ENCODE results near the gene PKHD1.

The PKHD1 gene

DNA sequence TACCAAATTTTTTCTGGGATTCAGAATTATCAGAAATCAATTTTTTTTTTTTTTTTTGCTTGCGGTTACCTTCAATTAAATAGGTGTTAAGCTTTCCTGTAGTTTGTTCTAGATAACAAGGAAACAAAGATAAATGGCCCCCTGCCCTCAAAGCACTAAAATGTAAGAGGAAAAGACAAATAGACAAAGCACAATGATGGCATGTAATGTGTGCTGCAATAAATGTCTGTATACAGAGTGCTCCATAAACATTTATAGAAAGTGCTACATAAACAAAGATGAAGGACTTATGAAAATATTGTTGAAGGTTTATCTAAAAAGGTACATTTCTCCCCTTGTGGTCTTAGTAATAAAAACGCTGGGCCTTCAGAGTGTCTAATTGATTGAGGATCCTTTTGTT lies 384.6 kb downstream of the PKHD1 start:
- Histone ChIP-seq H3K36me3 (ENCODE audit: control insufficient read depth, insufficient read depth, low read length) (no peaks in the 10 kb centered on the region), H3K27me3 (ENCODE audit: control insufficient read depth, insufficient read depth, low read length) (no peaks in the 10 kb centered on the region), H3K4me1 (ENCODE audit: control insufficient read depth, insufficient read depth, low read length) (no peaks in the 10 kb centered on the region), H3K9me3 (ENCODE audit: control insufficient read depth, insufficient read depth, low read length) (no peaks in the 10 kb centered on the region), H3K4me3 (ENCODE audit: low read depth, low read length) (no peak overlapping the region), H3K9ac (ENCODE audit: low read depth, low read length) (no peak overlapping the region)

DNA sequence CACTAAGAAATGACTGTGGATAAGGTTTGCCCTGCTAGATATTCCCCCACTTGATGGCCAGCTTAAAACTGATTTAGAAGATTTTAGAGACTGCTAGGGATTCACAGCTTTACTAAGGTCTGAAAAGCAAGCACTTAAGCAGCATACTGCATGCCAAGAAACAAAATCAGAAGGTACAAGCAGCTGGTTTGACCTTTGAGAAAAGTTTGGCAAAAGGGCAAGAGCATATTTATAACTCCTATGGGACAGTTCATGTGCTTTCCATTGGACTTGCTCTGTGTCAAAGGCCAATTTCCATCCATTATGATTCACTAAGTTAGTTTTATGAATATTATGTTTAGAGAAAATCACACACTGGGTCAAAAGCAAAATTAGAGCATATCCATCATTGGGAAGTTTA lies 402.8 kb downstream of the PKHD1 start:
- Histone ChIP-seq H3K36me3 (ENCODE audit: control insufficient read depth, insufficient read depth, low read length) (no peaks in the 10 kb centered on the region), H3K4me3 (ENCODE audit: low read depth, low read length) (no peak overlapping the region), H3K9ac (ENCODE audit: low read depth, low read length) (no peak overlapping the region), H3K4me1 (ENCODE audit: control insufficient read depth, insufficient read depth, low read length) (no peaks in the 10 kb centered on the region), H3K9me3 (ENCODE audit: control insufficient read depth, insufficient read depth, low read length) (no peaks in the 10 kb centered on the region), H3K27me3 (ENCODE audit: control insufficient read depth, insufficient read depth, low read length) (no peaks in the 10 kb centered on the region)

DNA sequence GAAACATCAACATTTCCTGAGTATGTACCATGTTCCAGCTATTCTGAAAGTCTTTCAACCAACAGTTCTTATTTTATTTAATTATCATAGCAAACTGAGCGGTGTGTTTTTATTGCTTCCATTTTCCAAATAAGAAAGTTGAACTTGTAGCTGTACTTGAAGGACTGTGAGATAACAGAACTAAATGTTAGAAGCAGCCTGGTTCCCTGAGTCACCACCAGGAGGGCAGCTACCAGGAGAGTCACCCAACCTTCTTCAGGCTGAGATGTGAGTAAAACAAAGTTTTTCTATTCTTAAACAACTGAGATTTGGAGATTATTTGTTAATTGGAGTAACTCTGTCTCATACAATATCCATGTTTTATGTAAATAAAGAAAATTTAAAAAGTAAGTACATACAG lies 403.4 kb downstream of the PKHD1 start:
- no peaks in the 10 kb centered on the region for H3K36me3 ChIP-seq (ENCODE audit: control insufficient read depth, insufficient read depth, low read length)
- H3K4me3 ChIP-seq (ENCODE audit: low read depth, low read length): no peak overlapping the region
- H3K27me3 ChIP-seq (ENCODE audit: control insufficient read depth, insufficient read depth, low read length): no peaks in the 10 kb centered on the region
- no peak overlapping the region for H3K9ac ChIP-seq (ENCODE audit: low read depth, low read length)
- no peaks in the 10 kb centered on the region for H3K4me1 ChIP-seq (ENCODE audit: control insufficient read depth, insufficient read depth, low read length)
- no peaks in the 10 kb centered on the region for H3K9me3 ChIP-seq (ENCODE audit: control insufficient read depth, insufficient read depth, low read length)

DNA sequence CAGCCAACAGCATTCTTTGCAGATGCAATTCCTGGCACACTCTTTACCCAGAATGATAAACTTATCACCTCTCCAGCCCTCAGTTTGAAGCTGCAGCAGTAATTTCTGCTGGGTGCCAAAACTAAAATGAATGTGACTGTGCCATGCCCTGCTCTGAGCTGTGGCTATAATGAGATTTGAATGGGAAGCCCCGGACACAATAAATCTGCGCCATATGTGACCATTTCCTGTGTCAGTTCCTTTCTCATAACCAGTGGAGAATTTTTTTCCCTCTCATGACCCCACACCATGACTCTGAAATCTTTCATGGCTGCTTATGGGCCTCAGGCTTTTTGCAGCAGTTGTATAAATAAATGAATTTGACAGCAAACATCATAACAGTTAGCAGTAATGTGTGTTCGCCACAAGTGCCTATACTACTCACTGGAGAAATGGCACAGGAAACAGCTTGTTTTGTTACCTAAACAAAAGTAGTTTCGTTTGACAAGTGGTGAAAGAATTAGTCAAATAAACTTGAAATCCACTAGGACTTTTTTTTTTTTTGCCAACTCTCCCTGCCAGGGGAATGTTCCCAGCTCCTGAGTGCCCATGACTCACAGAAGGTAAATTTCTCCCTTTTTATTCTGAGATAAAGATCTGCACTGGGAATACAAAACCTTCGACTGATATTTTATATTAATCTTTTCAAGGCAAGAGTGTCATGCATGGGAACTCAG lies 408.4 kb downstream of the PKHD1 start:
- H3K4me1 ChIP-seq (ENCODE audit: control insufficient read depth, insufficient read depth, low read length): no peaks in the 10 kb centered on the region
- H3K9ac ChIP-seq (ENCODE audit: low read depth, low read length): no peak overlapping the region
- no peaks in the 10 kb centered on the region for H3K9me3 ChIP-seq (ENCODE audit: control insufficient read depth, insufficient read depth, low read length)
- H3K36me3 ChIP-seq (ENCODE audit: control insufficient read depth, insufficient read depth, low read length): no peaks in the 10 kb centered on the region
- H3K4me3 ChIP-seq (ENCODE audit: low read depth, low read length): no peak overlapping the region
- H3K27me3 ChIP-seq (ENCODE audit: control insufficient read depth, insufficient read depth, low read length): no peaks in the 10 kb centered on the region

DNA sequence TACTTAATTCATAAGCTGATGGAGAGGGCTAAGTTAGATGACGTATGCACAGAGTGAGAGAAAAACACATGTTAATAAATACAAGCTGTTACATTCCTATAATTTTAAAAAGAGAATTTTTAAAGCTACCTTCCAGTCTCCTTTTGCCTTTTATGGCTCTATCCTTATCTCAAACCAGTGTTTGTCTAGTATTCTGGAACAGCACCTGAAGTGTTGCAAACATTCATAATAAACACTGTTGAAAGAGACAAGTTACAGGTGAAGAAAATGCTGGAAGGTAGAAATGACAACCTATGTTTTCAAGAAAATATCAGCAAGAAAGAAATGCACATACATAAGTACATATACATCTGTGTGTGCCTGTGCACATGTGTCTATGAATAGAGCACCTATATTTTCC lies 409.1 kb downstream of the PKHD1 start:
- Histone ChIP-seq H3K4me1 (ENCODE audit: control insufficient read depth, insufficient read depth, low read length) (no peaks in the 10 kb centered on the region), H3K36me3 (ENCODE audit: control insufficient read depth, insufficient read depth, low read length) (no peaks in the 10 kb centered on the region), H3K9ac (ENCODE audit: low read depth, low read length) (no peak overlapping the region), H3K4me3 (ENCODE audit: low read depth, low read length) (no peak overlapping the region), H3K9me3 (ENCODE audit: control insufficient read depth, insufficient read depth, low read length) (no peaks in the 10 kb centered on the region), H3K27me3 (ENCODE audit: control insufficient read depth, insufficient read depth, low read length) (no peaks in the 10 kb centered on the region)

DNA sequence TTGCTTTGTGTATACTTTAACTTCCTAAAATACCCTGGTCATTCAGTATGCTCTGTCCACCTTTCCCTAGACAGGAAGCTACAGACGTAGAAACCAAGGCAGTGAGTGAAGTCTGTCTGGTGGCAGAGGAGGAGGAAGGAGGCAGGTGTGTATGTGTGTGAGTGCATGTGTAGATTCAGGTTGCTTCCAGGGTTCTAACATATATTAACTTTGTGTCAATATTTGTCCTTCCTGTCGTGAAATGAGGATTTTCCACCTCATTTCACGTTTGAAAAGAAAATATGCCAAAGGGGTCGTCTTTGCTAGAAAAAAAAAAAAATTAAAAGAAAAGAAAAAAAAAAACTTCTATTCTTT lies 411.5 kb downstream of the PKHD1 start:
- Histone ChIP-seq H3K36me3 (ENCODE audit: control insufficient read depth, insufficient read depth, low read length) (no peaks in the 10 kb centered on the region), H3K9me3 (ENCODE audit: control insufficient read depth, insufficient read depth, low read length) (no peaks in the 10 kb centered on the region), H3K4me1 (ENCODE audit: control insufficient read depth, insufficient read depth, low read length) (no peaks in the 10 kb centered on the region), H3K27me3 (ENCODE audit: control insufficient read depth, insufficient read depth, low read length) (no peaks in the 10 kb centered on the region), H3K9ac (ENCODE audit: low read depth, low read length) (no peak overlapping the region), H3K4me3 (ENCODE audit: low read depth, low read length) (no peak overlapping the region)

DNA sequence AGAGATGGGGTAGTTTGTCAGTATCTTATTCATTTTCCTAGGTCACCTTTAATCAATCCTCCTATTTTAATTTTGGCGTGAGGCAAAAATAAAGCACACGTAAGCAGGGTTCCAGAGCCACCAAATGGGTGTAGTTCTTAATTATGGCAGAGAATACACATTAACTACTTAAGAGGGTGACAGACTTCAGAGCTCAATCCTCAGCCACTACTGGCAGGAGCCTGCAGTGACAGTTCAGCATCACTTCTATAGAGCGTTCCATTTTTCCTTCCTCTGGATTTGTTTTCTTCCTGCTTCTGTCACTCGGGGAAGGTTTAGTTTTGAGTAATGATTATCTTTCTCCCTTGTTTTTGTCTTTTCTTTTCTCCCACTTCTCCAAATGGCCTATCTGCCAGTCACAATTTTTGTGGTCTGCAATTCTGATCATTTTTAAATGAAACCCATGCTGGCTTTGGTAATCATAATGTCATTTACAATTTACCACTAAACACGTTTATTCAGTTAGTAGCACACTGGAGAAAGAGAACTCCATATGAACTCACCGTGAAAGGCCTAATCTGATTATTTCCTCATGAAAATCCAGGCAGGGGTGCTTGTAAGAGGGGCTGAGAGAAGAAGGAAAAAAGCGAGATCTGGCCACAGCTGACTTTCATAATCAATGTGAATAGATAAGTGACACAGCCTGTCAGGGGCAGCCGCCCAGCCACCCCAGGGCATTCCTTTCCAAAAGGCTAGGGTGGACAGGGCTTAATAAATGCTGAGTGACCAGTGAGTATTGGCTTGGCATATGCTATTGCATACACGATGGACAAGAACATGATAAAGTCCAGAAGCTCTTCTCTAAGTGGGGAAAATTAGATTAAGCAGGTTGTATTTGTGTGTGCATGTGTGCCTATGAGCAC lies 412.1 kb downstream of the PKHD1 start:
- Histone ChIP-seq H3K4me1 (ENCODE audit: control insufficient read depth, insufficient read depth, low read length) (no peaks in the 10 kb centered on the region), H3K4me3 (ENCODE audit: low read depth, low read length) (no peak overlapping the region), H3K36me3 (ENCODE audit: control insufficient read depth, insufficient read depth, low read length) (no peaks in the 10 kb centered on the region), H3K9ac (ENCODE audit: low read depth, low read length) (no peak overlapping the region), H3K9me3 (ENCODE audit: control insufficient read depth, insufficient read depth, low read length) (no peaks in the 10 kb centered on the region), H3K27me3 (ENCODE audit: control insufficient read depth, insufficient read depth, low read length) (no peaks in the 10 kb centered on the region)

DNA sequence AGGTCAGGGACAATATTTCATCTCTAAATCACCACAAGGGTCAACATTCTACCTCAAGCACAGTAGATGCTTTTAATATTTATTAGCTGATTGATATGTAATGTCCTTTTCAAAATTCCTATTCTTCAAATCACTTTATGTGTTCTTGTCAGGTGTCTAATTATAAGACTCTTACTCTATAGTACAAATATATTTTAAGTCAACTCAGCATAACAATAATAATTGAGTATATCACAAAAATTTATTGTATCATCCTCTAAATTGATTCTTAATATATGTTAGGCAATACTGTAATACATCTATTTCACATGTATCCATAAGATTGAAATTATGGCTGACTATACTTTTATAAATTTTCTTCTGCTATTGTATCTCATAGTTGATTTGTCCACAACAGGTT lies 423.9 kb downstream of the PKHD1 start:
- H3K4me1 ChIP-seq (ENCODE audit: control insufficient read depth, insufficient read depth, low read length): no peaks in the 10 kb centered on the region
- no peaks in the 10 kb centered on the region for H3K27me3 ChIP-seq (ENCODE audit: control insufficient read depth, insufficient read depth, low read length)
- no peaks in the 10 kb centered on the region for H3K9me3 ChIP-seq (ENCODE audit: control insufficient read depth, insufficient read depth, low read length)
- no peaks in the 10 kb centered on the region for H3K36me3 ChIP-seq (ENCODE audit: control insufficient read depth, insufficient read depth, low read length)
- H3K9ac ChIP-seq (ENCODE audit: low read depth, low read length): no peak overlapping the region
- H3K4me3 ChIP-seq (ENCODE audit: low read depth, low read length): no peak overlapping the region

DNA sequence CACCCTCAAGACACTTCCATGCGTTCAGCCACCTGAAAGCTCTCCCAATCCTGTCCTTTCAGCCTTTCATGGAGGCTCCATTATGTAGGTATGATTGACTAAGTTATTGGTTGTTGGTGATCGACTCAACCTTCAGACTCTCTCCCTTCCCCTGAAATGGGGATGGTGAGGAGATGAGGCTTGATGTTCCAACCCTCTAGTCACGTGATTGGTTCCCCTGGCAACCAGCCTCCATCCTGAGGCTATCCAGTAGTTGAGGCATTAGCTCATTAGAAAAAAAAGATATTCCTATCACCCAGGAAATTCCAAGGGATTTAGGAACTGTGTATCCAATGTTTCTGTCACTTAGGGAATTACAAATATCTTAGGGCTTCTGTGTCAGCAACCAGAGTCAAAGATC lies 426.6 kb downstream of the PKHD1 start:
- Histone ChIP-seq H3K4me3 (ENCODE audit: low read depth, low read length) (no peak overlapping the region), H3K27me3 (ENCODE audit: control insufficient read depth, insufficient read depth, low read length) (no peaks in the 10 kb centered on the region), H3K9ac (ENCODE audit: low read depth, low read length) (no peak overlapping the region), H3K36me3 (ENCODE audit: control insufficient read depth, insufficient read depth, low read length) (no peaks in the 10 kb centered on the region), H3K9me3 (ENCODE audit: control insufficient read depth, insufficient read depth, low read length) (no peaks in the 10 kb centered on the region), H3K4me1 (ENCODE audit: control insufficient read depth, insufficient read depth, low read length) (no peaks in the 10 kb centered on the region)

DNA sequence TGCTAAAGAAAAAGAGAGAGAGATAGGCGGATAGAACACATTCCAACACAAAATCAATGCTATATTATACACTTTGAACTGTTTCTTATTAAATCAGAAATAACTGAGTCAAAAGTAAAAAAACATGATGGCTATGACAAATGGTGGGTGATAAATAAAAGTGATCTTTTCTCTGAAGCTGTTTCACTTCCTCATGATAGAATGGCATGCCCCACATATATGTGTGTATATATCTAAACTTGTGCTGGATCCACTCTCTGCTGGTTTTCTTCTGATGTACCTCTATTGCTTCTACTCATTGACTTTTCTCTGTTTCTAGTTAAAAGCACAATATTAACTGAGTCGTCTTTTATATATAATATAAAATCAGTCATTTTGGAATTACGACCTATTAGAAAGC lies 429.9 kb downstream of the PKHD1 start:
- Histone ChIP-seq H3K36me3 (ENCODE audit: control insufficient read depth, insufficient read depth, low read length) (no peaks in the 10 kb centered on the region), H3K27me3 (ENCODE audit: control insufficient read depth, insufficient read depth, low read length) (no peaks in the 10 kb centered on the region)

DNA sequence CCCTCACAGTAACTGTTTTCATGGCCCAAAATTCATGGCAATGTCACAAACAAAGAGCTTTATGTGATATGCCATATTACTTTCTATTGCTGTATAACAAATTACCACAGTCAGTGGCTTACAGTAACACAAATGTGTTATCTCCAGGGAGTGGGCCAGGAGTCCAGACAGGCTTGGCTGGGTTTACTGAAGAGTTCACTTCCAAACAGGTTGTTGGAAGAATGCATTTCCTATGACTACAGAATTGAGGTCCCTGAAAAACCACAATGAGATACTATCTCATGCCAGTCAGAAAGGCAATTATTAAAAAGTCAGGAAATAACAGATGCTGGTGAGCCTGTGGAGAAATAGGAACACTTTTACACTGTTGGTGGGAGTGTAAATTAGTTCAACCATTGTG lies 431.9 kb downstream of the PKHD1 start:
- no peak overlapping the region for H3K9ac ChIP-seq (ENCODE audit: low read depth, low read length)
- no peak overlapping the region for H3K4me3 ChIP-seq (ENCODE audit: low read depth, low read length)
- no peaks in the 10 kb centered on the region for H3K36me3 ChIP-seq (ENCODE audit: control insufficient read depth, insufficient read depth, low read length)
- no peaks in the 10 kb centered on the region for H3K4me1 ChIP-seq (ENCODE audit: control insufficient read depth, insufficient read depth, low read length)
- no peaks in the 10 kb centered on the region for H3K27me3 ChIP-seq (ENCODE audit: control insufficient read depth, insufficient read depth, low read length)
- no peaks in the 10 kb centered on the region for H3K9me3 ChIP-seq (ENCODE audit: control insufficient read depth, insufficient read depth, low read length)

More for the DNA sequence above, 429.9 kb downstream of the PKHD1 start:
- Histone ChIP-seq H3K4me1 (ENCODE audit: control insufficient read depth, insufficient read depth, low read length) (no peaks in the 10 kb centered on the region), H3K9ac (ENCODE audit: low read depth, low read length) (no peak overlapping the region), H3K9me3 (ENCODE audit: control insufficient read depth, insufficient read depth, low read length) (no peaks in the 10 kb centered on the region), H3K4me3 (ENCODE audit: low read depth, low read length) (no peak overlapping the region)

DNA sequence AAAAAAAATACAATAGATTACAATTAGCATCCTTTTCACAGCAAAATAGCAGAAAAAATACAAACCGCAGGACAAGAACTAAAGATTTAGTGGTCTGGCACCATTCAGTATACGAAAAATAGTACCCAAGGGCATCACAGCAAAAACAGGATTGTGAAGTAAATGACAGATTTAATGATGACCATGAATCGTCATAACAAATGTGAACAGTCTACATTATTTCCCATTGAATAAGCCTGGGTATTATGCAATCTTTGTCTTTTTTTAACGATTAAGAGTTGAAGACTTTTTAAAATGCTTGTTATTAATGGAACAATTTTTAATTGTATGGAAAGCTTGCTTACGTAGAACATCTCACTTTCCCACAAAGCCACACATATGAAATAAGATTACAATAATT lies 432.8 kb downstream of the PKHD1 start:
- Histone ChIP-seq H3K4me3 (ENCODE audit: low read depth, low read length) (no peak overlapping the region), H3K9me3 (ENCODE audit: control insufficient read depth, insufficient read depth, low read length) (no peaks in the 10 kb centered on the region), H3K4me1 (ENCODE audit: control insufficient read depth, insufficient read depth, low read length) (no peaks in the 10 kb centered on the region), H3K27me3 (ENCODE audit: control insufficient read depth, insufficient read depth, low read length) (no peaks in the 10 kb centered on the region), H3K9ac (ENCODE audit: low read depth, low read length) (no peak overlapping the region), H3K36me3 (ENCODE audit: control insufficient read depth, insufficient read depth, low read length) (no peaks in the 10 kb centered on the region)

Data from iPS-15b (cell line).